Measurements from ENCODE around the gene TTC33. TPM values are rescaled to one million over a fixed set of nuclear protein-coding genes. Genes with fewer than 3 reads are reported as not detected.

The TTC33 gene
- polyA plus RNA-seq, 4 donors = 22.0 to 38.8 (median 34.5) TPM

GRCh38 chr5:40780858-40781257, 25.1 kb upstream of the TTC33 start:
- no peak for DNase-seq (ENCODE audit: low read depth in 4 of 4, low spot score in 3 of 4)

- DNase-seq (ENCODE audit: low read depth in 4 of 4, low spot score in 3 of 4) = no peak
These were observed 24.4 kb upstream of the TTC33 start for GRCh38 chr5:40780199-40780598.

GRCh38 chr5:40779561-40779960, 23.8 kb upstream of the TTC33 start:
- DNase-seq (ENCODE audit: low read depth in 4 of 4, low spot score in 3 of 4) = no peak

- DNase-seq (ENCODE audit: low read depth in 4 of 4, low spot score in 3 of 4) = no peak
These were observed 22.4 kb upstream of the TTC33 start for GRCh38 chr5:40778133-40778532.

GRCh38 chr5:40776658-40776977, 20.9 kb upstream of the TTC33 start:
- no peak for DNase-seq (ENCODE audit: low read depth in 4 of 4, low spot score in 3 of 4)

- DNase-seq (ENCODE audit: low read depth in 4 of 4, low spot score in 3 of 4) = no peak
These were observed 20.3 kb upstream of the TTC33 start for GRCh38 chr5:40775846-40776657.

GRCh38 chr5:40775085-40775845, 19.5 kb upstream of the TTC33 start:
- DNase-seq (ENCODE audit: low read depth in 4 of 4, low spot score in 3 of 4) = no peak

- DNase-seq (ENCODE audit: low read depth in 4 of 4, low spot score in 3 of 4) = no peak
These were observed 18.9 kb upstream of the TTC33 start for GRCh38 chr5:40774623-40775022.

GRCh38 chr5:40770764-40771163, 15.0 kb upstream of the TTC33 start:
- DNase-seq (ENCODE audit: low read depth in 4 of 4, low spot score in 3 of 4) = no peak

GRCh38 chr5:40762705-40763104, 6.9 kb upstream of the TTC33 start:
- no peak for DNase-seq (ENCODE audit: low read depth in 4 of 4, low spot score in 3 of 4)

GRCh38 chr5:40757400-40757799, 1.6 kb upstream of the TTC33 start:
- no peak for DNase-seq (ENCODE audit: low read depth in 4 of 4, low spot score in 3 of 4)

- DNase-seq (ENCODE audit: low read depth in 4 of 4, low spot score in 3 of 4) = peak; percentile 75 to 77 (median 76)
These were observed 711 bp downstream of the TTC33 start for GRCh38 chr5:40755093-40755406.

GRCh38 chr5:40754381-40755092, 1.2 kb downstream of the TTC33 start:
- peak in 1 of 4 donors; percentile 14 for DNase-seq (ENCODE audit: low read depth in 4 of 4, low spot score in 3 of 4)

GRCh38 chr5:40746703-40747102, 9.1 kb downstream of the TTC33 start:
- DNase-seq (ENCODE audit: low read depth in 4 of 4, low spot score in 3 of 4) = no peak

- DNase-seq (ENCODE audit: low read depth in 4 of 4, low spot score in 3 of 4) = no peak
These were observed 12.0 kb downstream of the TTC33 start for GRCh38 chr5:40743771-40744170.

- no peak for DNase-seq (ENCODE audit: low read depth in 4 of 4, low spot score in 3 of 4)
These were observed 17.3 kb downstream of the TTC33 start for GRCh38 chr5:40738502-40738901.

GRCh38 chr5:40736103-40736875, 19.5 kb downstream of the TTC33 start:
- peak in 1 of 4 donors; percentile 48 for DNase-seq (ENCODE audit: low read depth in 4 of 4, low spot score in 3 of 4)

- DNase-seq (ENCODE audit: low read depth in 4 of 4, low spot score in 3 of 4) = no peak
These were observed 20.2 kb downstream of the TTC33 start for GRCh38 chr5:40735609-40736008.

GRCh38 chr5:40734986-40735385, 20.8 kb downstream of the TTC33 start:
- DNase-seq (ENCODE audit: low read depth in 4 of 4, low spot score in 3 of 4) = no peak

GRCh38 chr5:40733879-40734563, 21.7 kb downstream of the TTC33 start:
- no peak for DNase-seq (ENCODE audit: low read depth in 4 of 4, low spot score in 3 of 4)
